Gastrocnemius medialis (tissue), 4 donors: ENCODE data around the gene IQGAP2.

ENCODE experiments used
- POLR2A ChIP-seq, 2 donors: fragments of 450-650 bp; IDR thresholded peaks; one replicate each; pipeline ENCODE4 v1.6.1; 2017; ENCODE audit warnings: antibody characterized with exemption in 2 of 2, mild to moderate bottlenecking in 2 of 2, moderate library complexity in 2 of 2
- TF ChIP-seq, protein P1 (sequence below), 5 experiments: fragments of 450-650 bp in 3 of 5; fragments of 200-600 bp in 2 of 5; sonication (generic) in 2 of 5; IDR thresholded peaks in 4 of 5; conservative IDR thresholded peaks in 1 of 5; 1 replicate in 4 of 5; 2 replicates in 1 of 5; pipeline ENCODE4 v1.5.1; 2016 to 2019; ENCODE audit warnings: antibody characterized with exemption in 5 of 5, mild to moderate bottlenecking in 3 of 5, moderate library complexity in 3 of 5

DNA sequence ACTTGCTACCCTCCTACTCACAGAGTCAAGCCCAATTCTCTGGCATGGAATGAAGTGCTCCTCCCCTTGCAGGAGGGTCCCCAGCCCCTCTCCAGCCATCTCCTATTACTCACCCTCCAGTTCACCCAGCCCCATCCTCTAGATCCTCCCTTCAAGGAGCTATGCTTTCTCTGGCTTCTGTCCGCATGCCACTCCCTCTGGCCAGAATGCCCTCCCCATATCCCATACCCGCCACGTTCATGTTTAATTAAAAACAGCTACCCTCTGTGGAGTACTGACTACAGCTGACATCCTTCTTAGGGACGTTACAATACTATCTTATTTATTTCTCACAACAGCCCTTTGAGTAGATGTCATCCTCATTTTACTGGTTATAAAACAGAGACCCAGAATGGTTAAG is 315.8 kb downstream of the IQGAP2 start:
- TF ChIP-seq POLR2A (IDR thresholded peaks at IDR 0.05), result no peak
- TF ChIP-seq, protein P1, sequence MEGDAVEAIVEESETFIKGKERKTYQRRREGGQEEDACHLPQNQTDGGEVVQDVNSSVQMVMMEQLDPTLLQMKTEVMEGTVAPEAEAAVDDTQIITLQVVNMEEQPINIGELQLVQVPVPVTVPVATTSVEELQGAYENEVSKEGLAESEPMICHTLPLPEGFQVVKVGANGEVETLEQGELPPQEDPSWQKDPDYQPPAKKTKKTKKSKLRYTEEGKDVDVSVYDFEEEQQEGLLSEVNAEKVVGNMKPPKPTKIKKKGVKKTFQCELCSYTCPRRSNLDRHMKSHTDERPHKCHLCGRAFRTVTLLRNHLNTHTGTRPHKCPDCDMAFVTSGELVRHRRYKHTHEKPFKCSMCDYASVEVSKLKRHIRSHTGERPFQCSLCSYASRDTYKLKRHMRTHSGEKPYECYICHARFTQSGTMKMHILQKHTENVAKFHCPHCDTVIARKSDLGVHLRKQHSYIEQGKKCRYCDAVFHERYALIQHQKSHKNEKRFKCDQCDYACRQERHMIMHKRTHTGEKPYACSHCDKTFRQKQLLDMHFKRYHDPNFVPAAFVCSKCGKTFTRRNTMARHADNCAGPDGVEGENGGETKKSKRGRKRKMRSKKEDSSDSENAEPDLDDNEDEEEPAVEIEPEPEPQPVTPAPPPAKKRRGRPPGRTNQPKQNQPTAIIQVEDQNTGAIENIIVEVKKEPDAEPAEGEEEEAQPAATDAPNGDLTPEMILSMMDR (IDR thresholded peaks at IDR 0.05 in 4 of 5, conservative IDR thresholded peaks at IDR 0.05 in 1 of 5), result no peak
